Activated CD4-positive, alpha-beta memory T cell treated with anti-CD3 and anti-CD28 coated beads, Interleukin-2, amount 10 ng/mL, durations not matched to agents 7 days and 5 days (primary cell): ENCODE data around the gene INSIG1. TPM values are rescaled to one million over a fixed set of nuclear protein-coding genes. Genes with fewer than 3 reads are reported as not detected.
A peak's percentile ranks its signal among the peaks of the same experiment; 100 is the strongest.

Experiments used
- CTCF ChIA-PET: fragments of 350-600 bp; sonication (Branson Sonifier 250); formaldehyde crosslinking; loops from one replicate; lab custom pipeline; 2021; ENCODE audit warnings: antibody characterized with exemption, inconsistent platforms; lab: Charles Lee
- POLR2A ChIA-PET: fragments of 350-600 bp; sonication (Branson Sonifier 250); formaldehyde crosslinking; loops from one replicate; lab custom pipeline; 2021; ENCODE audit warnings: antibody characterized with exemption; lab: Charles Lee
- DNase-seq: peaks from one replicate; pipeline ENCODE4 v3.0.0-alpha.2; 2020
- H3K27ac Mint-ChIP-seq: one replicate; pipeline ENCODE4 v1.8.0; 2021; ENCODE audit warnings: mild to moderate bottlenecking, mixed read lengths
- H3K27me3 Mint-ChIP-seq: one replicate; pipeline ENCODE4 v1.8.0; 2021; ENCODE audit warnings: mixed read lengths
- H3K36me3 Mint-ChIP-seq: one replicate; pipeline ENCODE4 v1.8.0; 2021; ENCODE audit warnings: low read depth, mixed read lengths
- H3K4me1 Mint-ChIP-seq: one replicate; pipeline ENCODE4 v1.8.0; 2021; ENCODE audit warnings: mixed read lengths
- H3K4me3 Mint-ChIP-seq: one replicate; pipeline ENCODE4 v1.8.0; 2021; ENCODE audit warnings: mild to moderate bottlenecking, mixed read lengths
- H3K9me3 Mint-ChIP-seq: one replicate; pipeline ENCODE4 v1.8.0; 2021; ENCODE audit warnings: mixed read lengths
- total RNA-seq, 2 experiments: library from RNA; stranded (reverse); gene quantifications; one replicate each; pipeline ENCODE4 v1.2.3, GENCODE V29; 2021

Gene INSIG1
- total RNA-seq, 2 experiments from 2014 or later = 276 to 283 TPM

GRCh38 chr7:155343150-155343549 is 45.5 kb downstream of the INSIG1 start:
- CTCF ChIA-PET = interaction anchor here (0.9 to 4.0 kb wide), 4 partner anchors 152 to 420 kb away, joined by 3 to 54 read pairs (median 4); no protein-coding TSS in a partner anchor

GRCh38 chr7:155343661-155344121 is 46.0 kb downstream of the INSIG1 start:
- Mint-ChIP-seq H3K36me3 (no peaks in the 10 kb centered on the region), H3K4me3 (no peak overlapping the region), H3K9me3 (no peaks in the 10 kb centered on the region), H3K27me3 (peaks cover 29% of the 10 kb centered on the region), H3K4me1 (peaks cover 10% of the 10 kb centered on the region), H3K27ac (no peak overlapping the region)
- POLR2A ChIA-PET = interaction anchor here (1.4 to 3.0 kb wide), 3 partner anchors 45 to 137 kb away, joined by 4 to 19 read pairs (median 10); no protein-coding TSS in a partner anchor
- no peak for DNase-seq
- CTCF ChIA-PET = interaction anchor here (1.4 to 4.0 kb wide), 6 partner anchors 28 to 430 kb away, joined by 3 to 54 read pairs (median 10); no protein-coding TSS in a partner anchor

More at GRCh38 chr7:155343150-155343549, 45.5 kb downstream of the INSIG1 start:
- POLR2A ChIA-PET = interaction anchor here (3.0 kb wide), 1 partner anchor 44 kb away, joined by 19 read pairs; no protein-coding TSS in a partner anchor
- Mint-ChIP-seq H3K4me1 (peaks cover 11% of the 10 kb centered on the region), H3K27ac (no peak overlapping the region), H3K27me3 (peaks cover 29% of the 10 kb centered on the region), H3K9me3 (no peaks in the 10 kb centered on the region), H3K4me3 (no peak overlapping the region), H3K36me3 (no peaks in the 10 kb centered on the region)
- no peak for DNase-seq

- H3K4me3 Mint-ChIP-seq = no peak overlapping the region
- no peak overlapping the region for H3K27ac Mint-ChIP-seq
- POLR2A ChIA-PET = interaction anchor here (0.5 to 3.0 kb wide), 7 partner anchors 43 to 417 kb away, joined by 3 to 19 read pairs (median 4); no protein-coding TSS in a partner anchor
Measured at GRCh38 chr7:155344270-155344617, 46.6 kb downstream of the INSIG1 start.

GRCh38 chr7:155344618-155345433 is 47.1 kb downstream of the INSIG1 start:
- H3K36me3 Mint-ChIP-seq = no peaks in the 10 kb centered on the region
- ChIA-PET POLR2A (interaction anchor here (0.5 to 3.0 kb wide), 8 partner anchors 44 to 417 kb away, joined by 3 to 19 read pairs (median 4); no protein-coding TSS in a partner anchor), CTCF (interaction anchor here (0.6 to 4.0 kb wide), 44 partner anchors 12 to 1405 kb away, joined by 3 to 54 read pairs (median 4); partner anchors contain the start of gene PAXIP1)
- peak; percentile 84 for DNase-seq
- no peak overlapping the region for H3K27ac Mint-ChIP-seq
- H3K9me3 Mint-ChIP-seq = no peaks in the 10 kb centered on the region
- H3K4me3 Mint-ChIP-seq = peak overlapping the region; percentile 28
- H3K4me1 Mint-ChIP-seq = peaks cover 4% of the 10 kb centered on the region
- H3K27me3 Mint-ChIP-seq = peaks cover 27% of the 10 kb centered on the region

More at GRCh38 chr7:155344270-155344617, 46.6 kb downstream of the INSIG1 start:
- peaks cover 27% of the 10 kb centered on the region for H3K27me3 Mint-ChIP-seq
- CTCF ChIA-PET = interaction anchor here (0.6 to 4.0 kb wide), 32 partner anchors 13 to 430 kb away, joined by 3 to 54 read pairs (median 4); partner anchors contain the start of gene PAXIP1
- H3K9me3 Mint-ChIP-seq = no peaks in the 10 kb centered on the region
- DNase-seq = no peak
- H3K4me1 Mint-ChIP-seq = peaks cover 5% of the 10 kb centered on the region
- no peaks in the 10 kb centered on the region for H3K36me3 Mint-ChIP-seq

GRCh38 chr7:155345490-155345889 is 47.8 kb downstream of the INSIG1 start:
- H3K4me3 Mint-ChIP-seq = no peak overlapping the region
- ChIA-PET POLR2A (interaction anchor here (1.2 to 3.0 kb wide), 6 partner anchors 46 to 418 kb away, joined by 3 to 19 read pairs (median 5); no protein-coding TSS in a partner anchor), CTCF (interaction anchor here (0.7 to 4.0 kb wide), 38 partner anchors 11 to 1405 kb away, joined by 3 to 54 read pairs (median 4); partner anchors contain the start of gene PAXIP1)
- no peak for DNase-seq
- H3K36me3 Mint-ChIP-seq = no peaks in the 10 kb centered on the region
- H3K27me3 Mint-ChIP-seq = peaks cover 27% of the 10 kb centered on the region
- no peaks in the 10 kb centered on the region for H3K9me3 Mint-ChIP-seq
- H3K27ac Mint-ChIP-seq = no peak overlapping the region
- peaks cover 4% of the 10 kb centered on the region for H3K4me1 Mint-ChIP-seq

- H3K4me1 Mint-ChIP-seq = peaks cover 4% of the 10 kb centered on the region
- H3K27ac Mint-ChIP-seq = no peak overlapping the region
- H3K27me3 Mint-ChIP-seq = peaks cover 22% of the 10 kb centered on the region
- no peaks in the 10 kb centered on the region for H3K36me3 Mint-ChIP-seq
- ChIA-PET POLR2A (no interaction called here), CTCF (no interaction called here)
- H3K9me3 Mint-ChIP-seq = no peaks in the 10 kb centered on the region
- no peak overlapping the region for H3K4me3 Mint-ChIP-seq
- DNase-seq = no peak
Measured at GRCh38 chr7:155346285-155346684, 48.6 kb downstream of the INSIG1 start.

- H3K27ac Mint-ChIP-seq = no peak overlapping the region
- no peak overlapping the region for H3K4me3 Mint-ChIP-seq
- ChIA-PET POLR2A (no interaction called here), CTCF (interaction anchor here (1.1 kb wide), 1 partner anchor 422 kb away, joined by 4 read pairs; no protein-coding TSS in a partner anchor)
- no peaks in the 10 kb centered on the region for H3K9me3 Mint-ChIP-seq
- H3K4me1 Mint-ChIP-seq = peaks cover 4% of the 10 kb centered on the region
- H3K27me3 Mint-ChIP-seq = peaks cover 6% of the 10 kb centered on the region
- H3K36me3 Mint-ChIP-seq = no peaks in the 10 kb centered on the region
- DNase-seq = no peak
Measured at GRCh38 chr7:155348806-155349205, 51.1 kb downstream of the INSIG1 start.

- H3K9me3 Mint-ChIP-seq = peaks cover 2% of the 10 kb centered on the region
- ChIA-PET CTCF (interaction anchor here (1.1 kb wide), 1 partner anchor 423 kb away, joined by 4 read pairs; no protein-coding TSS in a partner anchor), POLR2A (interaction anchor here (0.6 kb wide), 1 partner anchor 415 kb away, joined by 3 read pairs; no protein-coding TSS in a partner anchor)
- H3K27me3 Mint-ChIP-seq = peaks cover 6% of the 10 kb centered on the region
- no peak overlapping the region for H3K27ac Mint-ChIP-seq
- peaks cover 4% of the 10 kb centered on the region for H3K4me1 Mint-ChIP-seq
- H3K4me3 Mint-ChIP-seq = no peak overlapping the region
- H3K36me3 Mint-ChIP-seq = no peaks in the 10 kb centered on the region
- no peak for DNase-seq
Measured at GRCh38 chr7:155349601-155350331, 52.1 kb downstream of the INSIG1 start.

- ChIA-PET POLR2A (no interaction called here), CTCF (no interaction called here)
- H3K27me3 Mint-ChIP-seq = no peaks in the 10 kb centered on the region
- H3K27ac Mint-ChIP-seq = no peak overlapping the region
- H3K36me3 Mint-ChIP-seq = no peaks in the 10 kb centered on the region
- H3K4me1 Mint-ChIP-seq = no peaks in the 10 kb centered on the region
- H3K9me3 Mint-ChIP-seq = peaks cover 3% of the 10 kb centered on the region
- no peak for DNase-seq
- H3K4me3 Mint-ChIP-seq = no peak overlapping the region
Measured at GRCh38 chr7:155351120-155351870, 53.6 kb downstream of the INSIG1 start.

- no peaks in the 10 kb centered on the region for H3K4me1 Mint-ChIP-seq
- H3K36me3 Mint-ChIP-seq = no peaks in the 10 kb centered on the region
- ChIA-PET CTCF (interaction anchor here (0.5 kb wide), 1 partner anchor 1549 kb away, joined by 4 read pairs; no protein-coding TSS in a partner anchor), POLR2A (no interaction called here)
- H3K4me3 Mint-ChIP-seq = no peak overlapping the region
- H3K27me3 Mint-ChIP-seq = no peaks in the 10 kb centered on the region
- H3K27ac Mint-ChIP-seq = no peak overlapping the region
- peaks cover 3% of the 10 kb centered on the region for H3K9me3 Mint-ChIP-seq
- DNase-seq = no peak
Measured at GRCh38 chr7:155352076-155352752, 54.5 kb downstream of the INSIG1 start.

- Mint-ChIP-seq H3K9me3 (peaks cover 3% of the 10 kb centered on the region), H3K36me3 (no peaks in the 10 kb centered on the region), H3K4me1 (peaks cover under 1% of the 10 kb centered on the region), H3K27ac (no peak overlapping the region), H3K27me3 (no peaks in the 10 kb centered on the region), H3K4me3 (no peak overlapping the region)
- CTCF ChIA-PET = interaction anchor here (0.5 kb wide), 1 partner anchor 1548 kb away, joined by 4 read pairs; no protein-coding TSS in a partner anchor
- DNase-seq = no peak
- POLR2A ChIA-PET = no interaction called here
Measured at GRCh38 chr7:155352753-155353115, 55.1 kb downstream of the INSIG1 start.
